B cell (primary cell): ENCODE measurements around the gene ACBD5. TPM values are rescaled to one million over a fixed set of nuclear protein-coding genes. Genes with fewer than 3 reads are reported as not detected.

ENCODE experiments used
- ATAC-seq: fragments of 200-7000 bp; cut with Tn5 transposase; one replicate; pipeline ENCODE4 v1.10.0; 2021; ENCODE audit warnings: low read depth, mild to moderate bottlenecking, moderate number of reproducible peaks, moderate library complexity
- CTCF ChIA-PET: fragments of 350-600 bp; sonication (Branson Sonifier 250); formaldehyde crosslinking; loops from one replicate; lab custom pipeline; 2021; ENCODE audit warnings: antibody characterized with exemption, inconsistent platforms; lab: Charles Lee
- POLR2A ChIA-PET: fragments of 350-600 bp; sonication (Branson Sonifier 250); formaldehyde crosslinking; loops from one replicate; lab custom pipeline; 2021; ENCODE audit warnings: antibody characterized with exemption; lab: Charles Lee
- DNase-seq: peaks from one replicate; pipeline ENCODE4 v3.0.0; 2013
- H2AFZ ChIP-seq: 2 replicates; pipeline ENCODE4 v1.6.1; 2012; ENCODE audit warnings: mild to moderate bottlenecking, low read depth, low read length; ENCODE audit not compliant: insufficient read depth, poor library complexity, severe bottlenecking
- H3K27ac ChIP-seq, 2 donors: 1 replicate in 1 of 2; 2 replicates in 1 of 2; pipeline ENCODE4 v1.5.1; 2012 to 2013; ENCODE audit warnings: low read length in 2 of 2, mild to moderate bottlenecking in 2 of 2, moderate library complexity in 1 of 2
- H3K27me3 ChIP-seq, 4 experiments: fragments of 200-600 bp in 1 of 4; sonication (generic) in 1 of 4; replicated peaks in 1 of 4; 1 replicate in 2 of 4; 2 replicates in 2 of 4; pipeline versions ENCODE4 v1.6.1 to v1.7.0; 2013 to 2016; ENCODE audit warnings: low read length in 3 of 4, mild to moderate bottlenecking in 2 of 4, mixed read lengths in 1 of 4, moderate library complexity in 1 of 4; ENCODE audit not compliant: insufficient read depth in 4 of 4, control insufficient read depth in 3 of 4; ENCODE audit errors: control extremely low read depth in 1 of 4
- H3K36me3 ChIP-seq, 2 experiments: replicated peaks in 1 of 2; 1 replicate in 1 of 2; 2 replicates in 1 of 2; pipeline versions ENCODE4 v1.6.1 to v1.7.1; 2013; ENCODE audit warnings: low read length in 1 of 2; ENCODE audit not compliant: insufficient read depth in 2 of 2, control insufficient read depth in 1 of 2; ENCODE audit errors: control extremely low read depth in 1 of 2, extremely low read depth in 1 of 2
- H3K4me1 ChIP-seq, 2 donors: fragments of 200-600 bp in 1 of 2; sonication (generic) in 1 of 2; 1 replicate in 1 of 2; 2 replicates in 1 of 2; pipeline versions ENCODE4 v1.5.1 to v1.6.1; 2013 to 2017; ENCODE audit warnings: low read length in 2 of 2; ENCODE audit not compliant: control insufficient read depth in 2 of 2, insufficient read depth in 2 of 2
- H3K4me2 ChIP-seq: replicated peaks from 2 replicates; pipeline ENCODE3; 2012; ENCODE audit warnings: mild to moderate bottlenecking, low read depth, low read length; ENCODE audit not compliant: poor library complexity, severe bottlenecking
- H3K4me3 ChIP-seq, 5 experiments: fragments of 200-600 bp in 1 of 5; sonication (generic) in 1 of 5; 1 replicate in 3 of 5; 2 replicates in 2 of 5; pipeline versions ENCODE4 v1.5.1 to v1.7.0; 2011 to 2016; ENCODE audit warnings: low read length in 4 of 5, mild to moderate bottlenecking in 4 of 5, low read depth in 2 of 5, control low read depth in 1 of 5, moderate library complexity in 1 of 5; ENCODE audit not compliant: insufficient read depth in 1 of 5; ENCODE audit errors: control extremely low read depth in 1 of 5, extremely low read depth in 1 of 5
- H3K79me2 ChIP-seq: fragments of 200-600 bp; sonication (generic); one replicate; pipeline ENCODE4 v1.6.0; 2016; ENCODE audit warnings: low read length; ENCODE audit not compliant: control insufficient read depth, insufficient read depth
- H3K9ac ChIP-seq: fragments of 200-600 bp; sonication (generic); 2 replicates; pipeline ENCODE4 v1.6.1; 2017; ENCODE audit warnings: mild to moderate bottlenecking, low read length, moderate library complexity
- H3K9me3 ChIP-seq, 3 donors: one replicate each; pipeline versions ENCODE4 v1.6.1 to v1.7.1; 2013; ENCODE audit warnings: low read length in 2 of 3; ENCODE audit not compliant: control insufficient read depth in 2 of 3, insufficient read depth in 1 of 3; ENCODE audit errors: control extremely low read depth in 1 of 3
- H4K20me1 ChIP-seq: 2 replicates; pipeline ENCODE4 v1.6.0; 2012; ENCODE audit warnings: mild to moderate bottlenecking, low read length; ENCODE audit not compliant: insufficient read depth, control insufficient read depth, poor library complexity, severe bottlenecking
- H3K27ac Mint-ChIP-seq: one replicate; pipeline ENCODE4 v1.8.0; 2021; ENCODE audit warnings: mixed read lengths
- H3K27me3 Mint-ChIP-seq: one replicate; pipeline ENCODE4 v1.8.0; 2021; ENCODE audit warnings: mixed read lengths
- H3K4me1 Mint-ChIP-seq: one replicate; pipeline ENCODE4 v1.8.0; 2021; ENCODE audit warnings: mixed read lengths
- H3K4me3 Mint-ChIP-seq: one replicate; pipeline ENCODE4 v1.8.0; 2021; ENCODE audit warnings: mixed read lengths
- H3K9me3 Mint-ChIP-seq: one replicate; pipeline ENCODE4 v1.8.0; 2022; ENCODE audit warnings: mixed read lengths; ENCODE audit not compliant: insufficient read depth
- EZH2 ChIP-seq: IDR thresholded peaks from 2 replicates; pipeline ENCODE4 v1.6.1; 2012; ENCODE audit warnings: borderline replicate concordance, low read depth, mild to moderate bottlenecking, moderate library complexity, low read length; ENCODE audit not compliant: insufficient read depth, poor library complexity, severe bottlenecking
- WGBS: methylation state at CpG from one replicate; pipeline ENCODE4 v1.1.5; 2013; ENCODE audit warnings: missing lambda C conversion rate; ENCODE audit not compliant: insufficient coverage; 5-methylcytosine and 5-hydroxymethylcytosine counted together
- intact Hi-C: fragments of 100-400 bp; cut with micrococcal nuclease; formaldehyde crosslinking; loops from one replicate; pipeline ENCODE4 v1.10.0; 2022
- polyA plus RNA-seq: library from polyadenylated mRNA; depleted of rRNA; stranded (reverse); fragments of >200 nt; gene quantifications from 2 replicates; pipeline ENCODE4 v1.2.3, GENCODE V29; 2012
- total RNA-seq, 2 donors: library from RNA; stranded (reverse); fragments of 120-200 nt in 1 of 2; gene quantifications; 1 replicate in 1 of 2; 2 replicates in 1 of 2; pipeline versions ENCODE4 v1.2.3 to v1.2.4, GENCODE V29; 2013 to 2022
- TF ChIP-seq, protein P1 (sequence below): fragments of 200-600 bp; IDR thresholded peaks from one replicate; pipeline ENCODE4 v1.8.0; 2022; ENCODE audit warnings: antibody characterized with exemption, mild to moderate bottlenecking

ACBD5 gene
- total and polyA plus RNA-seq, 2 donors (not counting 1 experiment from before 2014, with no cell fraction given), result 8.2 to 24.0 TPM

GRCh38 chr10:27225642-27226257 is 14.8 kb downstream of the ACBD5 start:
- CTCF ChIA-PET, result interaction anchor here (1.0 to 4.9 kb wide), 6 partner anchors 11 to 137 kb away, joined by 3 to 52 read pairs (median 10); no protein-coding TSS in a partner anchor
- H3K4me3 Mint-ChIP-seq, result no peak overlapping the region

More at GRCh38 chr10:27225642-27226257, 14.8 kb downstream of the ACBD5 start:
- Histone ChIP-seq H3K4me2 (no peak overlapping the region), H4K20me1 (no peaks in the 10 kb centered on the region), H2AFZ (no peak overlapping the region), H3K27me3 (no peaks in the 10 kb centered on the region), H3K27ac (peak overlapping the region in 1 of 2 donors; percentile 19), H3K4me3 (no peak overlapping the region), H3K4me1 (no peaks in the 10 kb centered on the region), H3K79me2 (no peaks in the 10 kb centered on the region), H3K9ac (no peak overlapping the region), H3K9me3 (no peaks in the 10 kb centered on the region), H3K36me3 (peaks cover 1 to 53% of the 10 kb centered on the region in 2 experiments)
- Mint-ChIP-seq H3K4me1 (no peaks in the 10 kb centered on the region), H3K27me3 (no peaks in the 10 kb centered on the region), H3K27ac (no peak overlapping the region), H3K9me3 (no peaks in the 10 kb centered on the region)
- DNase-seq (no peak), ATAC-seq (no peak)
- WGBS, result 89% methylated on average over 1 of the region's 3 CpGs
- POLR2A ChIA-PET, result no interaction called here
- intact Hi-C loops, result loop anchor here (2.0 kb wide), 1 partner anchor 15 kb away; the partner anchor contains the start of gene ACBD5
- TF ChIP-seq, protein P1, sequence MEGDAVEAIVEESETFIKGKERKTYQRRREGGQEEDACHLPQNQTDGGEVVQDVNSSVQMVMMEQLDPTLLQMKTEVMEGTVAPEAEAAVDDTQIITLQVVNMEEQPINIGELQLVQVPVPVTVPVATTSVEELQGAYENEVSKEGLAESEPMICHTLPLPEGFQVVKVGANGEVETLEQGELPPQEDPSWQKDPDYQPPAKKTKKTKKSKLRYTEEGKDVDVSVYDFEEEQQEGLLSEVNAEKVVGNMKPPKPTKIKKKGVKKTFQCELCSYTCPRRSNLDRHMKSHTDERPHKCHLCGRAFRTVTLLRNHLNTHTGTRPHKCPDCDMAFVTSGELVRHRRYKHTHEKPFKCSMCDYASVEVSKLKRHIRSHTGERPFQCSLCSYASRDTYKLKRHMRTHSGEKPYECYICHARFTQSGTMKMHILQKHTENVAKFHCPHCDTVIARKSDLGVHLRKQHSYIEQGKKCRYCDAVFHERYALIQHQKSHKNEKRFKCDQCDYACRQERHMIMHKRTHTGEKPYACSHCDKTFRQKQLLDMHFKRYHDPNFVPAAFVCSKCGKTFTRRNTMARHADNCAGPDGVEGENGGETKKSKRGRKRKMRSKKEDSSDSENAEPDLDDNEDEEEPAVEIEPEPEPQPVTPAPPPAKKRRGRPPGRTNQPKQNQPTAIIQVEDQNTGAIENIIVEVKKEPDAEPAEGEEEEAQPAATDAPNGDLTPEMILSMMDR, result no peak
- TF ChIP-seq EZH2, result no peak
